MM.1S (cell line): Measurements from ENCODE around the gene SH3TC1.

Source experiments
- DNase-seq: peaks from one replicate; pipeline ENCODE4 v3.0.0-alpha.2; 2015
- H2AFZ ChIP-seq: fragments of 300-600 bp; sonication (generic); 2 replicates; pipeline ENCODE4 v1.6.0; 2016; ENCODE audit warnings: antibody characterized with exemption, low read length
- H3F3A ChIP-seq: fragments of 300-600 bp; sonication (generic); 2 replicates; pipeline ENCODE4 v1.6.1; 2016; ENCODE audit warnings: mild to moderate bottlenecking, antibody characterized with exemption, low read length, moderate library complexity, mixed read lengths; ENCODE audit not compliant: insufficient read depth
- H3K27ac ChIP-seq: fragments of 300-600 bp; sonication (generic); 2 replicates; pipeline ENCODE4 v1.5.1; 2016; ENCODE audit warnings: mild to moderate bottlenecking, low read length
- H3K27me3 ChIP-seq: fragments of 300-600 bp; sonication (generic); replicated peaks from 2 replicates; pipeline ENCODE4 v1.6.0; 2016; ENCODE audit warnings: low read length; ENCODE audit not compliant: insufficient read depth
- H3K36me3 ChIP-seq: fragments of 300-600 bp; sonication (generic); replicated peaks from 2 replicates; pipeline ENCODE4 v1.6.1; 2016; ENCODE audit warnings: mild to moderate bottlenecking, low read length, mixed read lengths; ENCODE audit not compliant: insufficient read depth
- H3K4me1 ChIP-seq: fragments of 300-600 bp; sonication (generic); 2 replicates; pipeline ENCODE4 v1.6.1; 2016; ENCODE audit warnings: low read length, mixed read lengths
- H3K4me2 ChIP-seq: fragments of 300-600 bp; sonication (generic); 2 replicates; pipeline ENCODE4 v1.6.0; 2016; ENCODE audit warnings: low read depth, low read length
- H3K4me3 ChIP-seq: fragments of 300-600 bp; sonication (generic); 2 replicates; pipeline ENCODE4 v1.5.1; 2016; ENCODE audit warnings: low read length, mixed read lengths
- H3K79me2 ChIP-seq: fragments of 300-600 bp; sonication (generic); 2 replicates; pipeline ENCODE4 v1.6.1; 2016; ENCODE audit warnings: mixed run types, low read length, mixed read lengths
- H3K9ac ChIP-seq: fragments of 300-600 bp; sonication (generic); 2 replicates; pipeline ENCODE4 v1.6.1; 2016; ENCODE audit warnings: low read length, mixed read lengths
- H3K9me2 ChIP-seq: fragments of 300-600 bp; sonication (generic); replicated peaks from 2 replicates; pipeline ENCODE4 v1.6.1; 2016; ENCODE audit warnings: mild to moderate bottlenecking, low read length, mixed read lengths; ENCODE audit not compliant: insufficient read depth
- H3K9me3 ChIP-seq: fragments of 300-600 bp; sonication (generic); replicated peaks from 2 replicates; pipeline ENCODE4 v1.6.1; 2016; ENCODE audit warnings: mild to moderate bottlenecking, low read length, mixed read lengths; ENCODE audit not compliant: insufficient read depth
- H4K20me1 ChIP-seq: fragments of 300-600 bp; sonication (generic); 2 replicates; pipeline ENCODE4 v1.6.1; 2016; ENCODE audit warnings: mild to moderate bottlenecking, low read length, moderate library complexity, mixed read lengths; ENCODE audit not compliant: insufficient read depth
- CTCF ChIP-seq: fragments of 300-600 bp; sonication (generic); IDR thresholded peaks from 2 replicates; pipeline ENCODE4 v1.5.1; 2016; ENCODE audit warnings: antibody characterized with exemption, low read length, mixed read lengths
- EZH2 ChIP-seq: fragments of 300-600 bp; sonication (generic); optimal IDR thresholded peaks from 2 replicates; pipeline ENCODE3; 2017; ENCODE audit warnings: low read depth, mild to moderate bottlenecking, antibody characterized with exemption, low read length, mixed read lengths
- EZH2phosphoT487 ChIP-seq: fragments of 300-600 bp; sonication (generic); IDR thresholded peaks from 2 replicates; pipeline ENCODE4 v1.6.1; 2018; ENCODE audit warnings: antibody characterized with exemption, low read length

The SH3TC1 gene

GRCh38 chr4:8205749-8206611 lies 6.9 kb downstream of the SH3TC1 start:
- no peaks in the 10 kb centered on the region for H3K4me1 ChIP-seq
- no peak overlapping the region for H2AFZ ChIP-seq
- no peaks in the 10 kb centered on the region for H3K36me3 ChIP-seq
- H3K9ac ChIP-seq: no peak overlapping the region
- no peak overlapping the region for H3K27ac ChIP-seq
- no peaks in the 10 kb centered on the region for H3K79me2 ChIP-seq
- H3K9me2 ChIP-seq: no peaks in the 10 kb centered on the region
- no peaks in the 10 kb centered on the region for H3F3A ChIP-seq
- no peak overlapping the region for H3K4me2 ChIP-seq
- DNase-seq: no peak
- no peak for TF ChIP-seq CTCF
- TF ChIP-seq EZH2: no peak
- TF ChIP-seq EZH2phosphoT487: no peak
- H4K20me1 ChIP-seq: no peaks in the 10 kb centered on the region
- peaks cover 3% of the 10 kb centered on the region; the same call in 1 of the 2 replicates for H3K27me3 ChIP-seq
- H3K4me3 ChIP-seq: no peak overlapping the region
- no peaks in the 10 kb centered on the region for H3K9me3 ChIP-seq

- Histone ChIP-seq H3K9ac (no peak overlapping the region), H3K9me3 (no peaks in the 10 kb centered on the region), H2AFZ (no peak overlapping the region), H3K4me2 (no peak overlapping the region), H3F3A (no peaks in the 10 kb centered on the region), H3K9me2 (no peaks in the 10 kb centered on the region), H4K20me1 (no peaks in the 10 kb centered on the region), H3K36me3 (no peaks in the 10 kb centered on the region), H3K79me2 (no peaks in the 10 kb centered on the region), H3K4me1 (no peaks in the 10 kb centered on the region), H3K27me3 (peaks cover 3% of the 10 kb centered on the region; the same call in 1 of the 2 replicates), H3K4me3 (no peak overlapping the region), H3K27ac (no peak overlapping the region)
- no peak for DNase-seq
- no peak for TF ChIP-seq EZH2phosphoT487
- no peak for TF ChIP-seq CTCF
- TF ChIP-seq EZH2: no peak
Measured at GRCh38 chr4:8207314-8207713, 8.2 kb downstream of the SH3TC1 start.

GRCh38 chr4:8208565-8208964 lies 9.5 kb downstream of the SH3TC1 start:
- Histone ChIP-seq H3K27ac (no peak overlapping the region), H3K9me3 (no peaks in the 10 kb centered on the region), H3F3A (no peaks in the 10 kb centered on the region), H3K79me2 (no peaks in the 10 kb centered on the region), H3K4me2 (no peak overlapping the region), H3K4me3 (no peak overlapping the region), H3K27me3 (peaks cover 13% of the 10 kb centered on the region; the same call in 1 of the 2 replicates), H3K4me1 (no peaks in the 10 kb centered on the region), H3K9ac (no peak overlapping the region), H3K36me3 (no peaks in the 10 kb centered on the region), H4K20me1 (no peaks in the 10 kb centered on the region), H2AFZ (no peak overlapping the region), H3K9me2 (no peaks in the 10 kb centered on the region)
- DNase-seq: no peak
- TF ChIP-seq EZH2: no peak
- no peak for TF ChIP-seq EZH2phosphoT487
- TF ChIP-seq CTCF: no peak
